Panc1 (cell line): ENCODE measurements around the gene DEFB128. TPM values are rescaled to one million over a fixed set of nuclear protein-coding genes. Genes with fewer than 3 reads are reported as not detected.

Source experiments
- ATAC-seq: fragments of 200-7000 bp; cut with Tn5 transposase; 2 replicates; pipeline ENCODE4 v1.9.1; 2020; ENCODE audit warnings: mild to moderate bottlenecking, moderate library complexity
- BruUV-seq: library from RNA; stranded (reverse); fragments of 400-500 nt; replicated peaks from 2 replicates; lab custom pipeline; 2021; lab: Mats Ljungman, UMichigan
- CTCF ChIA-PET: fragments of 300-600 bp; sonication (Branson Sonifier 250); formaldehyde crosslinking; loops from one replicate; lab custom pipeline; 2022; ENCODE audit warnings: antibody characterized with exemption; lab: Charles Lee
- POLR2A ChIA-PET: fragments of 300-600 bp; sonication (Branson Sonifier 250); formaldehyde crosslinking; loops from one replicate; lab custom pipeline; 2022; ENCODE audit warnings: antibody characterized with exemption; lab: Charles Lee
- DNase-seq: peaks from one replicate; pipeline ENCODE4 v3.0.0-alpha.2; 2010; ENCODE audit warnings: low read depth, low spot score
- H3K27ac ChIP-seq: 2 replicates; pipeline ENCODE4 v1.5.1; 2011; ENCODE audit warnings: mild to moderate bottlenecking, low read length, inconsistent platforms
- H3K27me3 ChIP-seq: fragments of 200-500 bp; sonication (Bioruptor generic); 2 replicates; pipeline ENCODE4 v1.6.0; 2014; ENCODE audit warnings: low read length, inconsistent platforms; ENCODE audit not compliant: control insufficient read depth, insufficient read depth
- H3K36me3 ChIP-seq: fragments of 200-500 bp; sonication (Bioruptor generic); 2 replicates; pipeline ENCODE4 v1.5.1; 2014; ENCODE audit warnings: inconsistent platforms, mild to moderate bottlenecking, low read length, moderate library complexity; ENCODE audit not compliant: control insufficient read depth, insufficient read depth
- H3K4me1 ChIP-seq: 2 replicates; pipeline ENCODE4 v1.5.1; 2011; ENCODE audit warnings: inconsistent platforms, mild to moderate bottlenecking, low read length, moderate library complexity; ENCODE audit not compliant: control insufficient read depth, insufficient read depth
- H3K4me3 ChIP-seq, 2 experiments: 2 replicates each; pipeline ENCODE4 v1.5.1; 2011 to 2012; ENCODE audit warnings: low read depth in 2 of 2, low read length in 2 of 2, mild to moderate bottlenecking in 2 of 2, inconsistent platforms in 1 of 2, moderate library complexity in 1 of 2
- H3K9me3 ChIP-seq: fragments of 200-500 bp; sonication (Bioruptor generic); 2 replicates; pipeline ENCODE4 v1.5.1; 2014; ENCODE audit warnings: low read depth, mild to moderate bottlenecking, inconsistent platforms, low read length, moderate library complexity; ENCODE audit not compliant: control insufficient read depth, insufficient read depth
- POLR2AphosphoS5 ChIP-seq: IDR thresholded peaks from 2 replicates; pipeline ENCODE4 v1.6.1; 2012; ENCODE audit warnings: mild to moderate bottlenecking, low read depth, low read length, moderate library complexity
- SIN3A ChIP-seq: IDR thresholded peaks from 2 replicates; pipeline ENCODE4 v1.6.1; 2012; ENCODE audit warnings: low read depth, mild to moderate bottlenecking, low read length, moderate library complexity, borderline replicate concordance; ENCODE audit not compliant: insufficient read depth
- TCF7L2 ChIP-seq: IDR thresholded peaks from 2 replicates; pipeline ENCODE4 v1.6.1; 2011; ENCODE audit warnings: mild to moderate bottlenecking, low read depth, low read length, inconsistent platforms
- in situ Hi-C: cut with HindIII; loops from 2 replicates; pipeline ENCODE4 v1.10.0; 2016; ENCODE audit warnings: low sequenced_read_pairs, low pct_unique_long_range_greater_than_20kb
- intact Hi-C: fragments of 100-400 bp; cut with micrococcal nuclease; formaldehyde crosslinking; loops from one replicate; pipeline ENCODE4 v1.10.0; 2022; ENCODE audit not compliant: unreplicated experiment
- total RNA-seq: library from RNA; stranded (reverse); gene quantifications from one replicate; pipeline ENCODE4 v1.2.1, GENCODE V29; 2021; ENCODE audit not compliant: unreplicated experiment
- TF ChIP-seq, protein P1 (sequence below), 2 experiments: IDR thresholded peaks; 2 replicates each; pipeline ENCODE4 v1.6.1; 2011 to 2012; ENCODE audit warnings: low read depth in 2 of 2, control low read depth in 1 of 2, low read length in 1 of 2, mild to moderate bottlenecking in 1 of 2, moderate library complexity in 1 of 2; ENCODE audit not compliant: insufficient read depth in 1 of 2
- TF ChIP-seq, protein P2 (sequence below): fragments of 450-650 bp; IDR thresholded peaks from 2 replicates; pipeline ENCODE4 v1.5.1; 2017; ENCODE audit warnings: mild to moderate bottlenecking

The DEFB128 gene
- total RNA-seq, 1 experiment from 2014 or later = not detected

GRCh38 chr20:145877-146276 is 43.6 kb downstream of the DEFB128 start:
- no peaks in the 10 kb centered on the region for H3K4me1 ChIP-seq
- TF ChIP-seq, protein P1, sequence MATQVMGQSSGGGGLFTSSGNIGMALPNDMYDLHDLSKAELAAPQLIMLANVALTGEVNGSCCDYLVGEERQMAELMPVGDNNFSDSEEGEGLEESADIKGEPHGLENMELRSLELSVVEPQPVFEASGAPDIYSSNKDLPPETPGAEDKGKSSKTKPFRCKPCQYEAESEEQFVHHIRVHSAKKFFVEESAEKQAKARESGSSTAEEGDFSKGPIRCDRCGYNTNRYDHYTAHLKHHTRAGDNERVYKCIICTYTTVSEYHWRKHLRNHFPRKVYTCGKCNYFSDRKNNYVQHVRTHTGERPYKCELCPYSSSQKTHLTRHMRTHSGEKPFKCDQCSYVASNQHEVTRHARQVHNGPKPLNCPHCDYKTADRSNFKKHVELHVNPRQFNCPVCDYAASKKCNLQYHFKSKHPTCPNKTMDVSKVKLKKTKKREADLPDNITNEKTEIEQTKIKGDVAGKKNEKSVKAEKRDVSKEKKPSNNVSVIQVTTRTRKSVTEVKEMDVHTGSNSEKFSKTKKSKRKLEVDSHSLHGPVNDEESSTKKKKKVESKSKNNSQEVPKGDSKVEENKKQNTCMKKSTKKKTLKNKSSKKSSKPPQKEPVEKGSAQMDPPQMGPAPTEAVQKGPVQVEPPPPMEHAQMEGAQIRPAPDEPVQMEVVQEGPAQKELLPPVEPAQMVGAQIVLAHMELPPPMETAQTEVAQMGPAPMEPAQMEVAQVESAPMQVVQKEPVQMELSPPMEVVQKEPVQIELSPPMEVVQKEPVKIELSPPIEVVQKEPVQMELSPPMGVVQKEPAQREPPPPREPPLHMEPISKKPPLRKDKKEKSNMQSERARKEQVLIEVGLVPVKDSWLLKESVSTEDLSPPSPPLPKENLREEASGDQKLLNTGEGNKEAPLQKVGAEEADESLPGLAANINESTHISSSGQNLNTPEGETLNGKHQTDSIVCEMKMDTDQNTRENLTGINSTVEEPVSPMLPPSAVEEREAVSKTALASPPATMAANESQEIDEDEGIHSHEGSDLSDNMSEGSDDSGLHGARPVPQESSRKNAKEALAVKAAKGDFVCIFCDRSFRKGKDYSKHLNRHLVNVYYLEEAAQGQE (IDR thresholded peaks at IDR 0.05; ENCODE audit: insufficient read depth in 1 of 2, low read depth in 2 of 2, low read length in 1 of 2) = no peak
- no peak for TF ChIP-seq SIN3A
- no peak for TF ChIP-seq TCF7L2
- TF ChIP-seq, protein P2, sequence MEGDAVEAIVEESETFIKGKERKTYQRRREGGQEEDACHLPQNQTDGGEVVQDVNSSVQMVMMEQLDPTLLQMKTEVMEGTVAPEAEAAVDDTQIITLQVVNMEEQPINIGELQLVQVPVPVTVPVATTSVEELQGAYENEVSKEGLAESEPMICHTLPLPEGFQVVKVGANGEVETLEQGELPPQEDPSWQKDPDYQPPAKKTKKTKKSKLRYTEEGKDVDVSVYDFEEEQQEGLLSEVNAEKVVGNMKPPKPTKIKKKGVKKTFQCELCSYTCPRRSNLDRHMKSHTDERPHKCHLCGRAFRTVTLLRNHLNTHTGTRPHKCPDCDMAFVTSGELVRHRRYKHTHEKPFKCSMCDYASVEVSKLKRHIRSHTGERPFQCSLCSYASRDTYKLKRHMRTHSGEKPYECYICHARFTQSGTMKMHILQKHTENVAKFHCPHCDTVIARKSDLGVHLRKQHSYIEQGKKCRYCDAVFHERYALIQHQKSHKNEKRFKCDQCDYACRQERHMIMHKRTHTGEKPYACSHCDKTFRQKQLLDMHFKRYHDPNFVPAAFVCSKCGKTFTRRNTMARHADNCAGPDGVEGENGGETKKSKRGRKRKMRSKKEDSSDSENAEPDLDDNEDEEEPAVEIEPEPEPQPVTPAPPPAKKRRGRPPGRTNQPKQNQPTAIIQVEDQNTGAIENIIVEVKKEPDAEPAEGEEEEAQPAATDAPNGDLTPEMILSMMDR = no peak
- no peak for TF ChIP-seq POLR2AphosphoS5
- in situ Hi-C loops = no loop called here
- H3K36me3 ChIP-seq = no peaks in the 10 kb centered on the region; the same call in 1 of the 2 replicates
- DNase-seq (no peak), ATAC-seq (no peak)
- H3K27me3 ChIP-seq = peaks cover 49% of the 10 kb centered on the region
- POLR2A ChIA-PET = no interaction called here
- intact Hi-C loops = no loop called here
- H3K4me3 ChIP-seq = no peak overlapping the region
- no peaks in the 10 kb centered on the region for H3K9me3 ChIP-seq
- no TSS peak for BruUV-seq
- no peak overlapping the region for H3K27ac ChIP-seq
- CTCF ChIA-PET = no interaction called here

- CTCF ChIA-PET = no interaction called here
- no peaks in the 10 kb centered on the region for H3K9me3 ChIP-seq
Measured at GRCh38 chr20:142290-142689, 47.2 kb downstream of the DEFB128 start, which contains the start of gene DEFB126. TSS of gene DEFB126 (plus strand) at chr20:142590. CDS start at chr20:142629, 39 bp downstream.

More at GRCh38 chr20:142290-142689, 47.2 kb downstream of the DEFB128 start, which contains the start of gene DEFB126:
- Histone ChIP-seq H3K27me3 (peaks cover 43% of the 10 kb centered on the region), H3K36me3 (no peaks in the 10 kb centered on the region; the same call in 1 of the 2 replicates), H3K27ac (no peak within 1 kb of the TSS), H3K4me1 (no peaks in the 10 kb centered on the region), H3K4me3 (no peak within 1 kb of the TSS)
- in situ Hi-C loops = no loop called here
- no TSS peak for BruUV-seq
- TF ChIP-seq SIN3A (no peak), TCF7L2 (no peak), POLR2AphosphoS5 (no peak)
- TF ChIP-seq, protein P2 = no peak
- TF ChIP-seq, protein P1 (IDR thresholded peaks at IDR 0.05; ENCODE audit: insufficient read depth in 1 of 2, low read depth in 2 of 2, low read length in 1 of 2) = no peak
- ATAC-seq (no peak), DNase-seq (no peak)
- intact Hi-C loops = no loop called here
- POLR2A ChIA-PET = no interaction called here
